NOMO-1 treated with dmso at 0.1 percent for 144 hours (cell line): Measurements from ENCODE around the gene KDM4C.

Experiments used
- DNase-seq: peaks from one replicate; lab custom pipeline; 2025; ENCODE audit not compliant: unreplicated experiment; lab: John Stamatoyannopoulos, UW

The KDM4C gene

DNA sequence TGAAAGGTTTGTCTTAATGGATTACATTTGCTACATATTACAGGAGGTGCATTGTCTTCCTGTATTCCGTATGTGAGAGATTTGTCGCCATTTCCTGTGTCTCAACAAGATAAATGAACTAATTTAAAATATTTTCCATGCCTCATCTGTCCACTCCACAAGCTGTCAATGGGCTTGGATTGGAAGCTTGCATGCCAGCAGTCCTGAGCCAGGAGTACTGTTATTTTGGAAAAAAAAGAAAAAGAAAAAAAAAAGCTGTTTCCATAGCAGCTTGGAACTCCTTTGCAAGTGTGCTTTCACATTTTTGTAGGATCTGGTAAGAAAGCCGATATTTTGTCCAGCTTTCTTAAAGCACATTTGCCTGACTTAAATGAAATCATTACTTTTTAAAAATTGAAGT lies 330.8 kb downstream of the KDM4C start:
- DNase-seq: no peak

DNA sequence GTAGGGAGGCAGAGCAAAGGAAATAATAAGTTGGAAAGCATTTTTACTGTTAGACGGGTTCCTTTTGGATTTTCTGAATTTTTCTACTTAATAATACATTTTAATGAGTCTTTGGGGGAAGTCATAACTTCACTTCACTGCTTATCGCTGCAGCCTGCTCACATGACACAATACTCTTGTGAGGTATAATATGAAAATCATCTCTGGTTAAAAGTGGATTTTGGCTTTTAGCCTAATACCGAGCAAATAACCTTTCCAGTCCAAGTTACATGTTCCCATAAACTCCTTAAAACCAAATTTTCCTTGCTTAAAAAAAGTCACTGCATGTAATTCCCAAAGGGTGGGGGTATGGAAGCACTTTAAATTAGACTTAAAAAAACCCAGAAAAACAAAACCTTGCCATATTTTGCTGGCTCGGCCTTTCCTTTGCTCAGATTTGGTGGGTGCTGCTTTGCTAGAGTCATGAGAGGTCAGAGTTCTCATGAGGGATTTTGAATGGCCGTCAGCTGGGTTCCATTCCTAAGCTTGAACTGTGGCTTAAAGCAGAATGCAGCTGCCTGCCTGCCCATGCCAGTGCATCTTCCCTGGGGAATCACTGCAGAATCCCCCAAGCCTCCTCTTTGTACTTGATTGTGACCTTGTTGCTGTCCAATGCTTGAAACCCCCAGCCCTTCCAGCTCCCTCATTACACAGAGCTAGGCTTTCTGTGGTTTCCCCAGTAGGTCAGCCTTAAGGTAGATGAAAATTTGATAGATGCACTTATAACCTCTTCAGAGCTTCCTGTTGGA lies 331.8 kb downstream of the KDM4C start:
- DNase-seq: no peak

GRCh38 chr9:7093040-7093439 lies 335.3 kb downstream of the KDM4C start:
- DNase-seq: no peak

DNA sequence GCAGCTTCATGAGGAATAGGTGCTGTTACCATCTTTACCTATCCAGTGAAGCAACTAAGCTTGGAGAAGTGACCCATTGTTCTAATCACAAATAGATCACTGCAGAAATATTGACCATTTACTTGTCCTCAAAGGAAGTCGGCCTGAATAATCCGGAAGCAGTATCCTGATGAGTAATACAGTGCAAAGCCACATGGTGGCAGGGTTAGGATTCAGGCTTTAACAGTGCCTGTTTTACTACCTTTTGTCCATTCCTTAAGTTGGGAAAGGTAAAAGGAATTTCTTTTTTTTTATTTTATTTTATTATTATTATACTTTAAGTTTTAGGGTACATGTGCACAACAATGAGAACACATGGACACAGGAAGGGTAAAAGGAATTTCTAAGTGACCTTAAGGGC lies 336.3 kb downstream of the KDM4C start:
- DNase-seq: no peak

GRCh38 chr9:7094576-7094975 lies 336.8 kb downstream of the KDM4C start:
- no peak for DNase-seq

GRCh38 chr9:7095058-7095457 lies 337.3 kb downstream of the KDM4C start:
- no peak for DNase-seq

GRCh38 chr9:7097040-7097715 lies 339.4 kb downstream of the KDM4C start:
- no peak for DNase-seq

DNA sequence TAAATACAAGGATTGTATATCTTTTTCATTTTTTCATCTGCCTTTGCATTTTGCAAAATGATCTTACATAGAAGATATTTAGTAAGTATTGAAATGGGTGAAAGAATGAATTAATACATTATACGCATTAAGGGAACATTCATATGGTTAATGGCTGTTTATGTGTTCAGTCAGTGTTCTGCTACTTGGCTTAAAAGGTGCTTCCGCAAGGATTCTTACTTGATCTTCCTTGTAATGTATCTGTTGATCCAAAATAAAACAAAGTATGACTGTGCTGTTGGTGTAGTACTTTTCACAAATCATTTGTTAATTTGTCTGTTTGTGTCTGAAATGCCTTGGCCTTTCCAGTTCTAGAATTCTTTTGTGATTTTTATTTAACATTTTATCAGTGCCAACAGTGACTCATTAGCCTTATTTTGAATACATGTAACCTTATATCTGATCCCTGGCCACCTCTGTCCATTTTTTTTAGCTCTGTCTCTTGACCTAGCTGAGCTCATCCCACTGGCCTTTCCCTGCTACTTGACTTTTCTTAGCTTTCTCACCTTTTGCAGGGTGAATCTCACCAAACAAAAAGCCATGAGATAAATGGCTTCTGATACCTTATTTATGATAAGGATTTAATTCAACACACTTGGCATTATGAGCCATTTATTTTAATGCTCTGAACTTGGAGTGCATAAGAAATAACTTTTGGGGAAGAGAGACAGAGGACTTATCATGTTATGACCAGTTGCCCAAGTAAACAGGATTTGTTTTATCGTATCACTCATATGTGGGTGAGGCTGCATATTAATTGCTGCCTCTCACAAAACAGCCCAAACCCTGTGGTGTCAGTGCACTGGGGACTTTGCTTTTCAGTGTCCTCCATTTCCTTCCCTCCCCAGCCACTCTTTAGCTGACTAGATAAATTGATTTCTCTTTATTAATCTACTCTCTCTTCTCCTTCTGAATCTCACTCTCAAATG lies 340.3 kb downstream of the KDM4C start:
- no peak for DNase-seq

DNA sequence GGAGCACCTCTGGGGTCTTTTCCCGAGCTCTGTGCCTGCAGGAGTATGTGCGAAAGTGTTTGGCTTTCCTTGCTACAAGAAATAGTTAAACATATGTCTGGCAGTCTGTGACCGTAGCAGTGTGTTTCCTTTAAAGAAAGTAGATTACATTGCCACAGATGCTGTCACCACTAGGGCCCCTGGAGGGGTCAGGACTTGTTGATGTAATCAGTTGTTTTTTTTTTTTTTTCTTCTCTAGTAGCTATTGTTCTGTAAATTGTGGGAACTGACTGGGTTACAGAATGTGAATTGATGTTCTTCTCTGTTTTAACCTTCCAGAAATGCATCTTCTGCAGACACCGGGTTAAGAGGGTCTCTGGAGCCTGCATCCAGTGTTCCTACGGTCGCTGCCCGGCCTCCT lies 345.6 kb downstream of the KDM4C start:
- DNase-seq: no peak

DNA sequence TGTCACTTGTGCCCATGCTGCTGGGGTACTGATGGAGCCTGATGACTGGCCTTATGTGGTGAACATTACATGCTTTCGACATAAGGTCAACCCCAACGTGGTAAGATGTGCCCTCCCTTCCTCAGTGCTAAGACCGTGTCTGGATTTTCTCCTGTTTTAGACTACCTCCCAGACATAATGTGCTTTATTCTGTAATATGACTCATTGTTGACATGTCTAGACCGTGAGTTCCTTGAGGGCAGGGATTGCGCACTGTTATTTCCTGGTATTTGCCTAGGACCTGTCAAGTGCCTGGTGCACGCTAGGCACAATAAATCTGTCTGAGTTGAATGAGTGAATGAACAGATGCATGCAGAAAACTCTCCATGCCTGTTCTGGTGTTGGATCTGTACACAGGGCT lies 346.0 kb downstream of the KDM4C start:
- no peak for DNase-seq

- no peak for DNase-seq
Measured at GRCh38 chr9:7104625-7105024, 346.9 kb downstream of the KDM4C start.

- DNase-seq: no peak
Measured at GRCh38 chr9:7105095-7105494, 347.3 kb downstream of the KDM4C start.

GRCh38 chr9:7108936-7109335 lies 351.2 kb downstream of the KDM4C start:
- DNase-seq: no peak

- DNase-seq: no peak
Measured at GRCh38 chr9:7111413-7111812, 353.6 kb downstream of the KDM4C start.

DNA sequence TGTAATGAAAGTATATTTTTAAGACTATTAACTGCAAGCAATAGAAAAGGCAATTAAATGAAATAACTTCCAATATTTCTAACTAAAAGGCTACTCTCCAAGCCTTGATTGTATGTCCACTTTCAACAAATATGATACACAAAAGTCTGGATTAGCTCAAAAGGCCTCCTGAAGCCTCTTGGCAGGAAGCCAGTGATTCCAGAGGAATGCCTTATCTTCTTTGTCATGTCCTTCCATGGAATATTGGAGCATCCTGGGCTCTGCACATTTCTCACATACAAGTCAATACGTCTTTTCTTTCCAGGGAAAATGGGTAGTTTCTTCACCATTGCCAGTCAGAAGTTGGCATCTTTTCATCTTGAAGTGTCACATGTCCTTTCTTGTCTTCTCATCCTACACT lies 357.8 kb downstream of the KDM4C start:
- no peak for DNase-seq

- DNase-seq: no peak
Measured at GRCh38 chr9:7117676-7118561, 360.1 kb downstream of the KDM4C start.

DNA sequence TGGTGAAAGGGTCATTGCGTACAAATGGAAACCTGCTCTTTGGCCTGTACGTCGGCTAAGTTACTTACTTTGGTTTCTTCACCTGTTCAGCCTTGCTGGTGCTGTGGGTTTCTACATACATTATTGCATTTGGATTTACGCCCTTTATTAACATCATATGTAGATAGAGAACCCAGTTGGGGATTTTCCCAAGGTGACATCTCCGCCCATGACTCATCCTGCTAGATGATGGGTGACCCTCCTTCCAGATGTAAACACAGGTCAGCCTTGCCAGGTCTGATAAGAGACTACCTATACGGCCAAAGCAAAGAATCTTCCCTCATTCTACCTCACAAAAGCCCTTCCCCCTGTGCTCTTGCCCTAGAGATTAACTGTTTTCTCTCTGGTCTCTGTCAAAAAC lies 360.9 kb downstream of the KDM4C start:
- DNase-seq: no peak

DNA sequence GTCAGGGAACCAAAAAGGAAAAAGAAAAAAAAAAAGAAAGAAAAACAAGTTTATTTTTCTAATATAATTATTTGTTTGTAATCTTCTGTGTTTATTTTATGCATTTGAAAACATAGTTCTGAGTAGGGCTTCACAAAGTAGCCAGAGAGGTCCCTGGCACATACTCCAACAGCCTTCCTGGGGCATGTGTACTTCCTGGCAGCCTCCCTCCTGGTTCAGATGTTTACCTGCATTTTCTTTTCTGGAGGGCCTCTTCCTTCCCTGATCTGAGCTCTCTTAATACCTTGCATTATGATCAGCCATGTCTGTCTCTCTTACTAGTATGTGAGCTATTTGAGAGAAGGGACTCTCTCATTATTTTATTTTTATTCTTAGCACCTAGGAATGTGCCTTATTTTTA lies 361.8 kb downstream of the KDM4C start:
- DNase-seq: no peak

DNA sequence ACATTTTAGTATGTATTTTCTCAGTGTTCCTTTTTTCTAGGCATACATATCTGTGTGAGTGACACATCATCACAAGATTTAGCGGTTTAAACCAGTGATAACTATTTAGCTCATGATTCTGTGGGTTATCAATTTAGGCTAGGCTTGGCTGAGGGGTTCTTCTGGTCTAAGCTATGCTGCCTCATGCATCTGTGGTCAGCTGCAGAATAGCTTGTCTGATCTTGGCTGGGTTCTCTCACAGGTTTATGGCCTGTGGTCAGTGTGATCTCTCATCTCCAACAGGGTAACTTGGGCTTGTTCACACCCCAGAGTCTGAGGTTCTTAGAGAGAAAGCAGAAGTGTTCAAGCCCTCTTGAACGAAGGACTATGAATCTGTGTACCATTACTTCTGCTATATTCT lies 363.3 kb downstream of the KDM4C start:
- DNase-seq: no peak

DNA sequence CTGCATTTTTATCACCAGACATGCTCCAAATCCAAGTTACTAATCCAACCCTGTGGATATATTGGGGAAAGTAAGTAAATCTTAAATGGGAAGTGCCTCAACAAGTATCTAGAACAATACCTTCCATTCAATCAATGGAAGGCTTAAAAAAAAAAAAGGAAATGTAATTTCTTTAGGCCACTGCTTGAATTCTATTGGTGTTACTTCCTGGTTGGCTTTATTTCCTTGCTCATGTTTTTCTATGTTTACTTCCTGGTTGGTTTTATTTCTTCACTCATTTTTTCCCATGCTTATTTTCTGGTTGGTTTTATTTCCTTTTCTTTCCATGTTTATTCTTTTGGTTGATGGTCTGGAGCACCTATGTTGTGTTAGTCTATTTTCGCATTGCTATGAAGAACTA lies 363.9 kb downstream of the KDM4C start:
- DNase-seq: no peak

GRCh38 chr9:7123743-7124142 lies 366.0 kb downstream of the KDM4C start:
- DNase-seq: no peak
